GOT3 (cell line): ENCODE measurements around the gene KLHL13.

Source experiments
- DNase-seq: peaks from one replicate; lab custom pipeline; 2025; ENCODE audit warnings: mixed read lengths; lab: John Stamatoyannopoulos, UW

KLHL13 gene

DNA sequence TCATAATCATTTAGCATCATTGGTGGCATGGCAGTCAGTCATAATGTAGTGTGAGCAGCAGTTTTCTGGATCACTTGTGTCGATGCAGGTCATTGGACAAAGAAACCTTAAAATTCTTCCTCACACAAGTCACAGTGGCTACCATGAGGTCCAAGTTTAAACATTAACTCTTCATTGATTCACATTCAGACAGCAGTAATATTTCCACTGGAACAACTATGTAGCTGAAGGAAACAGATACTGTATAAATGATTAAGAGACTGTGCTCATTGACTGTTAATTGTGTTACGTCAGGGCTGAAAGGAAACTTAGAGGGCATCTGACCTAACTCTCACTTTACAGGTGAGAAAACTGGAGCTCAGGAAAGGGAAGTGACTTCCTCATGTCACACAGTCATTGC lies 261.8 kb downstream of the KLHL13 start:
- no peak for DNase-seq

DNA sequence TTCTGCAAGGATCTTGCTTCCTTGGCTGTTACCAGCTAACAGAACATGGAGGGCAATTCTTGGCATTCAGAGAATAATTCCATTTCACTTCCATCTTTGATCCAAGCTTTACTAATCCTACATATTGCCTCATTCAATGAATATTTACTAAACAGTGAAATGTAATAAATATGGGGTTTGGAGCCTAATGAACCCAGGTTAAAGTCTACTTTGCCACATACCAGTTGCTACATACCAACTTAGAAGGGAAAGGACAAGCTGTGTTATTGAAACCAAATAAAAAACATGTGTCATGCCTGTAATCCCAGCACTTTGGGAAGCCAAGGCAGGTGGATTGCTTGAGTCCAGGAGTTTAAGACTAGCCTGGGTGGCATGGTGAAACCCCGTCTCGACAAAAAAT lies 265.6 kb downstream of the KLHL13 start:
- DNase-seq: no peak
